Gastrocnemius medialis (tissue), 4 donors: ENCODE results near the gene TRIM63.

ENCODE experiments used
- CTCF ChIP-seq, 5 experiments: fragments of 450-650 bp in 3 of 5; fragments of 200-600 bp in 2 of 5; sonication (generic) in 2 of 5; IDR thresholded peaks in 4 of 5; conservative IDR thresholded peaks in 1 of 5; 1 replicate in 4 of 5; 2 replicates in 1 of 5; pipeline ENCODE4 v1.5.1; 2016 to 2019; ENCODE audit warnings: antibody characterized with exemption in 5 of 5, mild to moderate bottlenecking in 3 of 5, moderate library complexity in 3 of 5
- POLR2A ChIP-seq, 2 donors: fragments of 450-650 bp; IDR thresholded peaks; one replicate each; pipeline ENCODE4 v1.6.1; 2017; ENCODE audit warnings: antibody characterized with exemption in 2 of 2, mild to moderate bottlenecking in 2 of 2, moderate library complexity in 2 of 2

- TF ChIP-seq CTCF (IDR thresholded peaks at IDR 0.05 in 4 of 5, conservative IDR thresholded peaks at IDR 0.05 in 1 of 5) (no peak), POLR2A (IDR thresholded peaks at IDR 0.05) (no peak)
These were observed 45.0 kb upstream of the TRIM63 start for GRCh38 chr1:26112407-26112775.
